HepG2 (cell line): ENCODE measurements around the gene CDC6. TPM values are rescaled to one million over a fixed set of nuclear protein-coding genes. Genes with fewer than 3 reads are reported as not detected.

ENCODE experiments used
- DR1 ChIP-seq: sonication (generic); formaldehyde crosslinking; IDR thresholded peaks from 2 replicates; pipeline ENCODE4 v1.8.0; 2021; ENCODE audit warnings: mild to moderate bottlenecking, missing genetic modification reagents, inconsistent platforms
- IRF1 ChIP-seq: sonication (generic); formaldehyde crosslinking; IDR thresholded peaks from 2 replicates; pipeline ENCODE4 v1.4.0; 2020; ENCODE audit warnings: low read depth, mild to moderate bottlenecking, missing genetic modification reagents
- JUNB ChIP-seq: sonication (generic); formaldehyde crosslinking; IDR thresholded peaks from 2 replicates; pipeline ENCODE4 v1.8.0; 2022; ENCODE audit warnings: missing genetic modification reagents, mild to moderate bottlenecking, borderline replicate concordance
- KDM3A ChIP-seq: IDR thresholded peaks from 2 replicates; pipeline ENCODE4 v1.6.1; 2018; ENCODE audit warnings: low read depth, missing compliant biosample characterization
- RFXAP ChIP-seq: sonication (generic); formaldehyde crosslinking; IDR thresholded peaks from 2 replicates; pipeline ENCODE4 v1.4.0; 2020; ENCODE audit warnings: missing genetic modification reagents, borderline replicate concordance
- SIN3B ChIP-seq: fragments of 150-350 bp; IDR thresholded peaks from 2 replicates; pipeline ENCODE4 v1.6.1; 2014; ENCODE audit warnings: low read length
- SMARCE1 ChIP-seq: fragments of 450-650 bp; IDR thresholded peaks from 2 replicates; pipeline ENCODE4 v1.6.1; 2017; ENCODE audit warnings: borderline replicate concordance
- STAT5B ChIP-seq: sonication (generic); formaldehyde crosslinking; IDR thresholded peaks from 2 replicates; pipeline ENCODE4 v1.4.0; 2020; ENCODE audit warnings: missing genetic modification reagents
- TP53 ChIP-seq: sonication (generic); formaldehyde crosslinking; conservative IDR thresholded peaks from 2 replicates; pipeline ENCODE4 v1.4.0; 2020; ENCODE audit warnings: missing genetic modification reagents
- ZKSCAN8 ChIP-seq: IDR thresholded peaks from 2 replicates; pipeline ENCODE4 v1.6.1; 2016; ENCODE audit warnings: borderline replicate concordance, missing genetic modification reagents, missing compliant biosample characterization
- ZNF10 ChIP-seq: sonication (generic); formaldehyde crosslinking; IDR thresholded peaks from 2 replicates; pipeline ENCODE4 v1.4.0; 2020; ENCODE audit warnings: mild to moderate bottlenecking, low read depth, missing genetic modification reagents, borderline replicate concordance
- ZSCAN25 ChIP-seq: sonication (generic); formaldehyde crosslinking; IDR thresholded peaks from 2 replicates; pipeline ENCODE4 v1.8.0; 2022; ENCODE audit warnings: mild to moderate bottlenecking, missing genetic modification reagents
- ZSCAN29 ChIP-seq: sonication (generic); formaldehyde crosslinking; conservative IDR thresholded peaks from 2 replicates; pipeline ENCODE4 v1.4.0; 2020; ENCODE audit warnings: mild to moderate bottlenecking, missing genetic modification reagents
- polyA plus RNA-seq, 8 experiments: library from polyadenylated mRNA; depleted of rRNA in 3 of 8; stranded (reverse) in 7 of 8; unstranded in 1 of 8; fragments of >200 nt; fragmentation: Illumina TruSeq in 4 of 8; extraction: Trizol in 4 of 8; gene quantifications; 2 replicates each; pipeline versions ENCODE4 v1.2.1 to v1.2.3, GENCODE V29; 2011 to 2016; ENCODE audit warnings: low read depth in 4 of 8, missing spikeins in 1 of 8, mixed read lengths in 1 of 8; ENCODE audit not compliant: insufficient read depth in 1 of 8
- total RNA-seq, 5 experiments: library from RNA; depleted of rRNA; stranded (reverse); fragments of >200 nt; fragmentation: Illumina TruSeq; extraction: Trizol; gene quantifications; 2 replicates each; pipeline ENCODE4 v1.2.3, GENCODE V29; 2016; ENCODE audit warnings: low read depth in 1 of 5
- TF ChIP-seq, protein P1 (sequence below): sonication (generic); formaldehyde crosslinking; IDR thresholded peaks from 2 replicates; pipeline ENCODE4 v1.4.0; 2020; ENCODE audit warnings: mild to moderate bottlenecking, missing genetic modification reagents, borderline replicate concordance
- TF ChIP-seq, protein P2 (sequence below): sonication (generic); formaldehyde crosslinking; IDR thresholded peaks from 2 replicates; pipeline ENCODE4 v1.8.0; 2022; ENCODE audit warnings: low read depth, missing genetic modification reagents
- TF ChIP-seq, protein P3 (sequence below): IDR thresholded peaks from 2 replicates; pipeline ENCODE4 v1.4.0; 2020; ENCODE audit warnings: mild to moderate bottlenecking, missing genetic modification reagents
- TF ChIP-seq, protein P4 (sequence below): sonication (generic); formaldehyde crosslinking; IDR thresholded peaks from 2 replicates; pipeline ENCODE4 v1.5.0; 2020; ENCODE audit warnings: mild to moderate bottlenecking, missing genetic modification reagents, moderate library complexity
- TF ChIP-seq, protein P5 (sequence below): sonication (generic); formaldehyde crosslinking; IDR thresholded peaks from 2 replicates; pipeline ENCODE4 v1.8.0; 2023; ENCODE audit warnings: mild to moderate bottlenecking, missing genetic modification reagents

The CDC6 gene
- total and polyA plus RNA-seq, 2 of the 13 experiments (the other 11 are each of a cell fraction or from before 2014, with no cell fraction given) = 17.4 to 114 TPM

- TF ChIP-seq, protein P1, sequence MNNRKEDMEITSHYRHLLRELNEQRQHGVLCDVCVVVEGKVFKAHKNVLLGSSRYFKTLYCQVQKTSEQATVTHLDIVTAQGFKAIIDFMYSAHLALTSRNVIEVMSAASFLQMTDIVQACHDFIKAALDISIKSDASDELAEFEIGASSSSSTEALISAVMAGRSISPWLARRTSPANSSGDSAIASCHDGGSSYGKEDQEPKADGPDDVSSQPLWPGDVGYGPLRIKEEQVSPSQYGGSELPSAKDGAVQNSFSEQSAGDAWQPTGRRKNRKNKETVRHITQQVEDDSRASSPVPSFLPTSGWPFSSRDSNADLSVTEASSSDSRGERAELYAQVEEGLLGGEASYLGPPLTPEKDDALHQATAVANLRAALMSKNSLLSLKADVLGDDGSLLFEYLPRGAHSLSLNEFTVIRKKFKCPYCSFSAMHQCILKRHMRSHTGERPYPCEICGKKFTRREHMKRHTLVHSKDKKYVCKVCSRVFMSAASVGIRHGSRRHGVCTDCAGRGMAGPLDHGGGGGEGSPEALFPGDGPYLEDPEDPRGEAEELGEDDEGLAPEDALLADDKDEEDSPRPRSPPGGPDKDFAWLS (CRISPR knock-in tag) = no peak
- TF ChIP-seq STAT5B (CRISPR knock-in tag) (no peak), IRF1 (CRISPR knock-in tag) (no peak), ZSCAN25 (CRISPR knock-in tag) (no peak), KDM3A (CRISPR knock-in tag) (0 out of 2 replicates have a peak, but pooled peaks have one; percentile 3), SMARCE1 (no peak), JUNB (CRISPR knock-in tag) (no peak), ZNF10 (CRISPR knock-in tag) (no peak), TP53 (CRISPR knock-in tag) (no peak), ZSCAN29 (CRISPR knock-in tag) (no peak), ZKSCAN8 (CRISPR knock-in tag) (no peak), SIN3B (no peak), RFXAP (CRISPR knock-in tag) (no peak), DR1 (CRISPR knock-in tag) (no peak)
- TF ChIP-seq, protein P2, sequence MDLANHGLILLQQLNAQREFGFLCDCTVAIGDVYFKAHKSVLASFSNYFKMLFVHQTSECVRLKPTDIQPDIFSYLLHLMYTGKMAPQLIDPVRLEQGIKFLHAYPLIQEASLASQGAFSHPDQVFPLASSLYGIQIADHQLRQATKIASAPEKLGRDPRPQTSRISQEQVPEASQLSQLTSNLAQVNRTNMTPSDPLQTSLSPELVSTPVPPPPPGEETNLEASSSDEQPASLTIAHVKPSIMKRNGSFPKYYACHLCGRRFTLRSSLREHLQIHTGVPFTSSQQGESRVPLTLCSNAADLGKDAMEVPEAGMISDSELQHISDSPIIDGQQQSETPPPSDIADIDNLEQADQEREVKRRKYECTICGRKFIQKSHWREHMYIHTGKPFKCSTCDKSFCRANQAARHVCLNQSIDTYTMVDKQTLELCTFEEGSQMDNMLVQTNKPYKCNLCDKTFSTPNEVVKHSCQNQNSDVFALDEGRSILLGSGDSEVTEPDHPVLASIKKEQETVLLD (CRISPR knock-in tag) = no peak
- TF ChIP-seq, protein P3, sequence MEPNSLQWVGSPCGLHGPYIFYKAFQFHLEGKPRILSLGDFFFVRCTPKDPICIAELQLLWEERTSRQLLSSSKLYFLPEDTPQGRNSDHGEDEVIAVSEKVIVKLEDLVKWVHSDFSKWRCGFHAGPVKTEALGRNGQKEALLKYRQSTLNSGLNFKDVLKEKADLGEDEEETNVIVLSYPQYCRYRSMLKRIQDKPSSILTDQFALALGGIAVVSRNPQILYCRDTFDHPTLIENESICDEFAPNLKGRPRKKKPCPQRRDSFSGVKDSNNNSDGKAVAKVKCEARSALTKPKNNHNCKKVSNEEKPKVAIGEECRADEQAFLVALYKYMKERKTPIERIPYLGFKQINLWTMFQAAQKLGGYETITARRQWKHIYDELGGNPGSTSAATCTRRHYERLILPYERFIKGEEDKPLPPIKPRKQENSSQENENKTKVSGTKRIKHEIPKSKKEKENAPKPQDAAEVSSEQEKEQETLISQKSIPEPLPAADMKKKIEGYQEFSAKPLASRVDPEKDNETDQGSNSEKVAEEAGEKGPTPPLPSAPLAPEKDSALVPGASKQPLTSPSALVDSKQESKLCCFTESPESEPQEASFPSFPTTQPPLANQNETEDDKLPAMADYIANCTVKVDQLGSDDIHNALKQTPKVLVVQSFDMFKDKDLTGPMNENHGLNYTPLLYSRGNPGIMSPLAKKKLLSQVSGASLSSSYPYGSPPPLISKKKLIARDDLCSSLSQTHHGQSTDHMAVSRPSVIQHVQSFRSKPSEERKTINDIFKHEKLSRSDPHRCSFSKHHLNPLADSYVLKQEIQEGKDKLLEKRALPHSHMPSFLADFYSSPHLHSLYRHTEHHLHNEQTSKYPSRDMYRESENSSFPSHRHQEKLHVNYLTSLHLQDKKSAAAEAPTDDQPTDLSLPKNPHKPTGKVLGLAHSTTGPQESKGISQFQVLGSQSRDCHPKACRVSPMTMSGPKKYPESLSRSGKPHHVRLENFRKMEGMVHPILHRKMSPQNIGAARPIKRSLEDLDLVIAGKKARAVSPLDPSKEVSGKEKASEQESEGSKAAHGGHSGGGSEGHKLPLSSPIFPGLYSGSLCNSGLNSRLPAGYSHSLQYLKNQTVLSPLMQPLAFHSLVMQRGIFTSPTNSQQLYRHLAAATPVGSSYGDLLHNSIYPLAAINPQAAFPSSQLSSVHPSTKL = no peak
- TF ChIP-seq, protein P4, sequence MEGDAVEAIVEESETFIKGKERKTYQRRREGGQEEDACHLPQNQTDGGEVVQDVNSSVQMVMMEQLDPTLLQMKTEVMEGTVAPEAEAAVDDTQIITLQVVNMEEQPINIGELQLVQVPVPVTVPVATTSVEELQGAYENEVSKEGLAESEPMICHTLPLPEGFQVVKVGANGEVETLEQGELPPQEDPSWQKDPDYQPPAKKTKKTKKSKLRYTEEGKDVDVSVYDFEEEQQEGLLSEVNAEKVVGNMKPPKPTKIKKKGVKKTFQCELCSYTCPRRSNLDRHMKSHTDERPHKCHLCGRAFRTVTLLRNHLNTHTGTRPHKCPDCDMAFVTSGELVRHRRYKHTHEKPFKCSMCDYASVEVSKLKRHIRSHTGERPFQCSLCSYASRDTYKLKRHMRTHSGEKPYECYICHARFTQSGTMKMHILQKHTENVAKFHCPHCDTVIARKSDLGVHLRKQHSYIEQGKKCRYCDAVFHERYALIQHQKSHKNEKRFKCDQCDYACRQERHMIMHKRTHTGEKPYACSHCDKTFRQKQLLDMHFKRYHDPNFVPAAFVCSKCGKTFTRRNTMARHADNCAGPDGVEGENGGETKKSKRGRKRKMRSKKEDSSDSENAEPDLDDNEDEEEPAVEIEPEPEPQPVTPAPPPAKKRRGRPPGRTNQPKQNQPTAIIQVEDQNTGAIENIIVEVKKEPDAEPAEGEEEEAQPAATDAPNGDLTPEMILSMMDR (CRISPR knock-in tag) = peak; percentile 58
- TF ChIP-seq, protein P5, sequence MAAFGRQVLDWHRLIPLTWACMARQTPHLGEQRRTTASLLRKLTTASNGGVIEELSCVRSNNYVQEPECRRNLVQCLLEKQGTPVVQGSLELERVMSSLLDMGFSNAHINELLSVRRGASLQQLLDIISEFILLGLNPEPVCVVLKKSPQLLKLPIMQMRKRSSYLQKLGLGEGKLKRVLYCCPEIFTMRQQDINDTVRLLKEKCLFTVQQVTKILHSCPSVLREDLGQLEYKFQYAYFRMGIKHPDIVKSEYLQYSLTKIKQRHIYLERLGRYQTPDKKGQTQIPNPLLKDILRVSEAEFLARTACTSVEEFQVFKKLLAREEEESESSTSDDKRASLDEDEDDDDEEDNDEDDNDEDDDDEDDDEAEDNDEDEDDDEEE (CRISPR knock-in tag) = 0 out of 2 replicates have a peak, but pooled peaks have one; percentile 34
Observed at GRCh38 chr17:40317345-40317873, 29.7 kb downstream of the CDC6 start (continued).
